Caco-2 (cell line): ENCODE results near the gene ATP7B. TPM values are rescaled to one million over a fixed set of nuclear protein-coding genes. Genes with fewer than 3 reads are reported as not detected.

Experiments
- BruUV-seq: library from RNA; stranded (reverse); fragments of 400-500 nt; replicated peaks from 2 replicates; lab custom pipeline; 2021; lab: Mats Ljungman, UMichigan
- CTCF ChIA-PET: fragments of 300-600 bp; sonication (Branson Sonifier 250); formaldehyde crosslinking; loops from one replicate; lab custom pipeline; 2022; ENCODE audit warnings: antibody characterized with exemption; lab: Charles Lee
- POLR2A ChIA-PET: fragments of 300-600 bp; sonication (Branson Sonifier 250); formaldehyde crosslinking; loops from one replicate; lab custom pipeline; 2022; ENCODE audit warnings: antibody characterized with exemption; lab: Charles Lee
- DNase-seq, 2 experiments: peaks; one replicate each; pipeline versions ENCODE4 v3.0.0 to v3.0.0-alpha.2; 2020 to 2022
- H3K27me3 ChIP-seq: replicated peaks from 2 replicates; pipeline ENCODE4 v1.6.0; 2011; ENCODE audit warnings: low read length; ENCODE audit not compliant: control insufficient read depth, insufficient read depth
- H3K36me3 ChIP-seq: 2 replicates; pipeline ENCODE4 v1.5.1; 2011; ENCODE audit warnings: low read length; ENCODE audit not compliant: control insufficient read depth, insufficient read depth
- H3K4me1 ChIP-seq: fragments of 250-450 bp; sonication (Bioruptor Pico); 2 replicates; pipeline ENCODE4 v1.5.1; 2020; ENCODE audit warnings: mild to moderate bottlenecking
- H3K4me3 ChIP-seq: 2 replicates; pipeline ENCODE4 v1.5.1; 2011; ENCODE audit warnings: low read depth, mild to moderate bottlenecking, control low read depth, low read length
- H3K9me3 ChIP-seq: fragments of 250-450 bp; sonication (Bioruptor Pico); 2 replicates; pipeline ENCODE4 v1.5.1; 2020; ENCODE audit warnings: mild to moderate bottlenecking, moderate library complexity
- H3K27ac Mint-ChIP-seq: one replicate; pipeline ENCODE4 v1.8.0; 2022; ENCODE audit warnings: mixed read lengths; ENCODE audit not compliant: unreplicated experiment
- H3K27me3 Mint-ChIP-seq: one replicate; pipeline ENCODE4 v1.8.0; 2022; ENCODE audit warnings: mixed read lengths; ENCODE audit not compliant: insufficient read depth, unreplicated experiment
- H3K36me3 Mint-ChIP-seq: one replicate; pipeline ENCODE4 v1.8.0; 2022; ENCODE audit warnings: mild to moderate bottlenecking, mixed read lengths; ENCODE audit not compliant: insufficient read depth, unreplicated experiment
- H3K4me1 Mint-ChIP-seq: one replicate; pipeline ENCODE4 v1.8.0; 2022; ENCODE audit warnings: low read depth, mixed read lengths; ENCODE audit not compliant: unreplicated experiment
- H3K4me3 Mint-ChIP-seq: one replicate; pipeline ENCODE4 v1.8.0; 2022; ENCODE audit warnings: mild to moderate bottlenecking, moderate library complexity, mixed read lengths; ENCODE audit not compliant: unreplicated experiment
- H3K9me3 Mint-ChIP-seq: one replicate; pipeline ENCODE4 v1.8.0; 2022; ENCODE audit warnings: mixed read lengths; ENCODE audit not compliant: unreplicated experiment
- CTCF ChIP-seq, 2 experiments: fragments of 200-600 bp in 1 of 2; IDR thresholded peaks; 1 replicate in 1 of 2; 2 replicates in 1 of 2; pipeline versions ENCODE4 v1.5.1 to v1.8.0; 2011 to 2022; ENCODE audit warnings: antibody characterized with exemption in 1 of 2, control low read depth in 1 of 2, inconsistent platforms in 1 of 2, low read depth in 1 of 2, low read length in 1 of 2, mild to moderate bottlenecking in 1 of 2, moderate library complexity in 1 of 2; ENCODE audit not compliant: insufficient read depth in 1 of 2, severe bottlenecking in 1 of 2, unreplicated experiment in 1 of 2
- intact Hi-C: fragments of 100-400 bp; cut with micrococcal nuclease; formaldehyde crosslinking; loops from one replicate; pipeline ENCODE4 v1.10.0; 2022; ENCODE audit not compliant: unreplicated experiment
- total RNA-seq: library from RNA; stranded (reverse); gene quantifications from 2 replicates; pipeline ENCODE4 v1.2.3, GENCODE V29; 2022

Gene ATP7B
- total RNA-seq, 1 experiment from 2014 or later, result 50.7 TPM

GRCh38 chr13:51997641-51998330 is 13.5 kb downstream of the ATP7B start:
- intact Hi-C loops, result loop anchor here (1.0 to 5.0 kb wide), 5 partner anchors 15 to 140 kb away; partner anchors contain the start of gene ALG11
- no peak overlapping the region for H3K4me3 ChIP-seq
- CTCF ChIA-PET, result interaction anchor here (1.0 to 3.7 kb wide), 4 partner anchors 15 to 130 kb away, joined by 3 to 36 read pairs (median 6); partner anchors contain the start of genes ALG11 and NEK5
- H3K27me3 Mint-ChIP-seq, result no peaks in the 10 kb centered on the region
- H3K36me3 Mint-ChIP-seq, result no peaks in the 10 kb centered on the region
- BruUV-seq, result TSS peak; percentile 36
- DNase-seq, result peak; percentile 89 to 94
- peaks cover 54% of the 10 kb centered on the region for H3K4me1 Mint-ChIP-seq
- H3K4me3 Mint-ChIP-seq, result peak overlapping the region; percentile 52
- H3K27me3 ChIP-seq, result no peaks in the 10 kb centered on the region
- TF ChIP-seq CTCF (IDR thresholded peaks at IDR 0.05; ENCODE audit: insufficient read depth in 1 of 2, low read depth in 1 of 2, low read length in 1 of 2, severe bottlenecking in 1 of 2, unreplicated experiment in 1 of 2), result no peak
- POLR2A ChIA-PET, result interaction anchor here (0.7 to 3.2 kb wide), 4 partner anchors 15 to 545 kb away, joined by 3 to 14 read pairs (median 4); partner anchors contain the start of genes ALG11 and INTS6
- no peaks in the 10 kb centered on the region for H3K36me3 ChIP-seq
- no peaks in the 10 kb centered on the region for H3K9me3 ChIP-seq
- peak overlapping the region; percentile 83 for H3K27ac Mint-ChIP-seq
- H3K4me1 ChIP-seq, result peaks cover 58% of the 10 kb centered on the region
- H3K9me3 Mint-ChIP-seq, result no peaks in the 10 kb centered on the region

- H3K4me1 Mint-ChIP-seq, result peaks cover 54% of the 10 kb centered on the region
- intact Hi-C loops, result loop anchor here (1.0 to 5.0 kb wide), 3 partner anchors 85 to 140 kb away; no protein-coding TSS in a partner anchor
- no peaks in the 10 kb centered on the region for H3K36me3 Mint-ChIP-seq
- no peaks in the 10 kb centered on the region for H3K9me3 Mint-ChIP-seq
- Histone ChIP-seq H3K9me3 (no peaks in the 10 kb centered on the region), H3K27me3 (no peaks in the 10 kb centered on the region), H3K4me3 (no peak overlapping the region), H3K4me1 (peaks cover 58% of the 10 kb centered on the region), H3K36me3 (no peaks in the 10 kb centered on the region)
- DNase-seq, result no peak
- TF ChIP-seq CTCF (IDR thresholded peaks at IDR 0.05; ENCODE audit: insufficient read depth in 1 of 2, low read depth in 1 of 2, low read length in 1 of 2, severe bottlenecking in 1 of 2, unreplicated experiment in 1 of 2), result no peak
- peak overlapping the region; percentile 52 for H3K4me3 Mint-ChIP-seq
- ChIA-PET POLR2A (interaction anchor here (3.2 kb wide), 1 partner anchor 18 kb away, joined by 14 read pairs; no protein-coding TSS in a partner anchor), CTCF (interaction anchor here (3.1 to 3.7 kb wide), 2 partner anchors 16 to 131 kb away, joined by 10 to 36 read pairs; partner anchors contain the start of genes ALG11 and NEK5)
- H3K27ac Mint-ChIP-seq, result peak overlapping the region; percentile 83
- BruUV-seq, result no TSS peak
- no peaks in the 10 kb centered on the region for H3K27me3 Mint-ChIP-seq
These were observed 14.1 kb downstream of the ATP7B start for GRCh38 chr13:51997186-51997585.

GRCh38 chr13:51996641-51997040 is 14.6 kb downstream of the ATP7B start:
- H3K9me3 ChIP-seq, result no peaks in the 10 kb centered on the region
- Mint-ChIP-seq H3K4me3 (no peak overlapping the region), H3K4me1 (peaks cover 52% of the 10 kb centered on the region), H3K36me3 (no peaks in the 10 kb centered on the region), H3K27me3 (no peaks in the 10 kb centered on the region), H3K27ac (no peak overlapping the region), H3K9me3 (no peaks in the 10 kb centered on the region)
- H3K27me3 ChIP-seq, result no peaks in the 10 kb centered on the region
- DNase-seq, result no peak
- H3K4me3 ChIP-seq, result no peak overlapping the region
- peaks cover 58% of the 10 kb centered on the region for H3K4me1 ChIP-seq
- no peaks in the 10 kb centered on the region for H3K36me3 ChIP-seq
- CTCF ChIA-PET, result interaction anchor here (3.7 kb wide), 1 partner anchor 132 kb away, joined by 36 read pairs; the partner anchor contains the start of gene NEK5
- TF ChIP-seq CTCF (IDR thresholded peaks at IDR 0.05; ENCODE audit: insufficient read depth in 1 of 2, low read depth in 1 of 2, low read length in 1 of 2, severe bottlenecking in 1 of 2, unreplicated experiment in 1 of 2), result no peak
- POLR2A ChIA-PET, result interaction anchor here (3.2 kb wide), 1 partner anchor 18 kb away, joined by 14 read pairs; no protein-coding TSS in a partner anchor
- intact Hi-C loops, result loop anchor here (1.0 to 5.0 kb wide), 3 partner anchors 84 to 139 kb away; no protein-coding TSS in a partner anchor
- no TSS peak for BruUV-seq
